K562 treated with DMSO at 1 percent for 48 hours (cell line): ENCODE results near the gene CSNK1G2. TPM values are rescaled to one million over a fixed set of nuclear protein-coding genes. Genes with fewer than 3 reads are reported as not detected.

ENCODE experiments used
- total RNA-seq: library from RNA; unstranded; fragments of 300-600 nt; gene quantifications from 2 replicates; pipeline ENCODE4 v1.2.3, GENCODE V29; 2022; ENCODE audit warnings: low replicate concordance; ENCODE audit errors: extremely low read depth

Gene CSNK1G2
- total RNA-seq = 170 TPM in 1 of 2 replicates, not detected in the other

DNA sequence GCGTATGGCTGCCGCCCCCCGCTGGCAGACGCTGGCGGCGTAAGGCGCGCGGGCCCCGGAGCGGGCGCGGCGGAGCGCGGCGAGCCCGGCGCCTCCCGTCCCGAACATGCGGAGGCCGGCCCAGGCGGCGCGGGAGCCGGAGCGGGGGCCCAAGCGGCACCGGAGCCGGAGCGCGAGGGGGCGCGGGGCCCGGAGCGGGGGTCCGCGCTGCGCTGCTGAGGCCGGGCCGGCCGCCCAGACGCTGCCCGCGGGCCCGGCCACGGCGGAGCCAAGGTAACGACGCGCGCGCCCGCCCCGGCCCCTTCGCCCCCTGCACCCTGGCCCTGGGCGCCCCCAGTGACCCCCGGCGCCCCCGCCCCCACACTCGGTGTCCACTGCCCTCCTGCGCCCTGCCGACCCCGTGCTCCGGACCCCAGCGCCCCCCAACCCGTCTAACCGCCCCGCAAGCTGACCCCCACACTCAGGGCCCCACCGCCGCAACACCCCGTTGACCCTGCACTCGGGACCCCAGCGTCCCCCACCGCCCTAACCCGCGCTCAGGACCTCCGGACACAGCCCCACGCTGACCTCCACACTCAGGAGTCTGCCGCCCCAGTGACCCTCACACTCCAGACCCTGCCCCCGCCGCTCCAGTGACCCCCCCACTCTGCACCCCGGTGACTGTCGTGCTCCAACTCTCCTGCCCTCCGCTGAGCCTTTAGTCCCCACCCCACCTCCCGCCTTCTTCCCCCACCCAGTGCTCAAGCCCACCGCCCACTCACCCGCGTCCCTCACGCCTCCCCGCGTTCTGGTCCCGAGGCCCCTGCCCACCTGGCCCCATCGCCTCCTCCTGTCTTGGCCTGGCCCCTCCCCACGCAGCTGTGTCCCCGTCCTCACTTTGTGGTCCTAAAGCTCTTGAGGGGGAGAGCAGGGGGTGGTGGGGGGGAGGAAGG, at the start of gene CSNK1G2:
Gene CSNK1G2, plus strand, starts transcription at position 27 of the 932 bp plus-strand sequence. CDS start 28,601 bp downstream, outside the sequence.

DNA sequence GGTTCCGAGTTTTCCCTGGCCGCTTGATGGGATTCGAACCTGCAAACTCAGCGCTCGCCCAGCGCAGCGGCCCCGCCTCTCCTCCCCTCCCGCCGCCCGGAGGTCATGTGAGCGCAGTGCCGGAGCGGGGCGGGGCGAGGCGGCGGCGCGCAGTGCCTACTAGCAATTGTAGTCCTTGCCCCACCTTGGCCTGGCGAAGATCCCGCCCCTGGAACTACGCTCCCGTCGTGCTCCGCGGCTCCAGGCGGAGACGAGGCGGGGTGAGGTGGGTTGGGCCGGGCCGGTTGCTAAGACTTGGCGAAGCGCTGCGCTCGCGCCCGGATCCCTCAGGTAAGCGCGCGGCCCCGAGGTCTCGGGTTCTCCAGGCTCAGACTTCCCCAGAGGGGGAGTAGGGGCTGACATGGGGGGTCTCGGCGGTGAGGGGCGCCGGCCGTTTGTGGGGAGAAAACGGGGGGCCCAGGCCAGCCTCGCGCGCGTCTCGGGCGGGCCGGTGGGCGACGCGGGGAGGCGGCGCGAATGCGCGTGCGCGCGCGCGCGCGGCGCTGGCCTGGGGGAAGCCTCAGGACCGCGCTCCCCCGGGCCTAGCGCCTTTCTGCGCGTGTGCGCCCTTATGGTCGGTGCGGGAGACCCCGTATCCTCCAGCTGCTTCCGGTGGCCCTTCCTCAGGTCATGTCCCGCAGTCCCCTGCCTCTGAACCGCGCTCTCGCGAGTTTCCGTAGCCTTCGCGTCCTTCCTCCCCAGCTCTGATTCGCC, 35.7 kb upstream of the CSNK1G2 start, which contains the start of the genes ADAT3 and SCAMP4:
Gene ADAT3, plus strand, starts transcription at position 290 of the 753 bp plus-strand sequence. CDS start 6,649 bp downstream, outside the sequence.
Gene SCAMP4, plus strand, starts transcription at position 290 of the 753 bp plus-strand sequence. CDS start 9,621 bp downstream, outside the sequence.

GRCh38 chr19:2015608-2015950, 74.6 kb downstream of the CSNK1G2 start, which contains the start of gene BTBD2:
Gene BTBD2, minus strand, starts transcription at chr19:2015714. Its CDS starts 11 bp downstream, at chr19:2015703.

Other genes starting within 250 kb of the CSNK1G2 start
- not detected in 2 replicates for gene ONECUT3, start 187.7 kb upstream of the CSNK1G2 start, total RNA-seq
- not detected in 2 replicates for gene ATP8B3, start 128.9 kb upstream of the CSNK1G2 start, total RNA-seq
- not detected in 2 replicates for gene REXO1, start 92.7 kb upstream of the CSNK1G2 start, total RNA-seq
- not detected in 2 replicates for gene KLF16, start 77.6 kb upstream of the CSNK1G2 start, total RNA-seq
- 314 TPM in 1 of 2 replicates, not detected in the other for gene ABHD17A, start 55.7 kb upstream of the CSNK1G2 start, total RNA-seq
- gene ADAT3, start 35.8 kb upstream of the CSNK1G2 start, total RNA-seq = not detected in 2 replicates
- gene SCAMP4, start 35.8 kb upstream of the CSNK1G2 start, total RNA-seq = not detected in 2 replicates
- gene BTBD2, start 74.5 kb downstream of the CSNK1G2 start, total RNA-seq = not detected in 2 replicates
- gene MKNK2, start 110.1 kb downstream of the CSNK1G2 start, total RNA-seq = 245 TPM in 1 of 2 replicates, not detected in the other
- gene MOB3A, start 155.2 kb downstream of the CSNK1G2 start, total RNA-seq = not detected in 2 replicates
- not detected in 2 replicates for gene IZUMO4, start 155.7 kb downstream of the CSNK1G2 start, total RNA-seq
- gene AP3D1, start 210.4 kb downstream of the CSNK1G2 start, total RNA-seq = 532 TPM in 1 of 2 replicates, not detected in the other
- not detected in 2 replicates for gene DOT1L, start 222.8 kb downstream of the CSNK1G2 start, total RNA-seq